Body of pancreas (tissue), 4 donors: ENCODE results near the gene KCNQ1OT1.

Source experiments
- POLR2A ChIP-seq, 3 donors: fragments of 450-650 bp; IDR thresholded peaks; one replicate each; pipeline ENCODE4 v1.6.1; 2016; ENCODE audit warnings: antibody characterized with exemption in 3 of 3, mild to moderate bottlenecking in 2 of 3
- TF ChIP-seq, protein P1 (sequence below), 7 experiments: fragments of 450-650 bp in 4 of 7; fragments of 200-600 bp in 3 of 7; sonication (generic) in 3 of 7; IDR thresholded peaks; one replicate each; pipeline ENCODE4 v1.5.1; 2016 to 2019; ENCODE audit warnings: antibody characterized with exemption in 7 of 7

DNA sequence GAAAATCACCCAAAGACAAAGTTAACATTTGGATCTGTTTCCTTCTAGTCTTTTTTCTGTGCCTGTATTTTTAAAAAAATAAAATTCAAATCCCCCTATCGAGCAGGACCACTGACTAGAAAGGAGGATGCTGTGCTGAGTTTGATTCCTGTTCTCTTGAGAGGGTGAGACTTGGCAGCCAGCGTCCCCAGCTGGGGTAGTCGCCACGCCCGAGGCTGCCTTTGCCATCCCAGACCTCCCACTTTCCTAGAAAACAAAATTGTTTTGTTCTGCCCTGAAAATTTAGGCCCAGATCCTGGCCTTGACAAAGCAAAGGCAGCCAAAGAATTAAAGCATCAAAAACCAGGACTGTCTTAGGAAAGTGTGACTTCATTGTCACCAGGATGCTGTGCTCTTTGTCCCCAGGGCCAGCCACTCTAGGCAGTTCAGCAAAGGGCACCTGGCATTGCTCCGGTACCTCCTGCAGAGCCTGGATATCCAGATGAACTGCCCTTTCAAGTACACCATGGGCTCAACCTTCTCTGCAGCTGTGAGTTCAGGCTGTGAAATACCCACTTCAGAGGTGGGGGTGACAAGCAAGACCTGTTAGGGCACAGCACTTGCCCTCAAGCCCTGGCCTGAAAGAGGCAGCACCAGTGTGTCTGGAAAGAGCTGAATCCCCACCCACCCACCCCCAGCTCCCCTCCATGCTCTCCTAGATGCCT, 44.6 kb downstream of the KCNQ1OT1 start:
- TF ChIP-seq, protein P1, sequence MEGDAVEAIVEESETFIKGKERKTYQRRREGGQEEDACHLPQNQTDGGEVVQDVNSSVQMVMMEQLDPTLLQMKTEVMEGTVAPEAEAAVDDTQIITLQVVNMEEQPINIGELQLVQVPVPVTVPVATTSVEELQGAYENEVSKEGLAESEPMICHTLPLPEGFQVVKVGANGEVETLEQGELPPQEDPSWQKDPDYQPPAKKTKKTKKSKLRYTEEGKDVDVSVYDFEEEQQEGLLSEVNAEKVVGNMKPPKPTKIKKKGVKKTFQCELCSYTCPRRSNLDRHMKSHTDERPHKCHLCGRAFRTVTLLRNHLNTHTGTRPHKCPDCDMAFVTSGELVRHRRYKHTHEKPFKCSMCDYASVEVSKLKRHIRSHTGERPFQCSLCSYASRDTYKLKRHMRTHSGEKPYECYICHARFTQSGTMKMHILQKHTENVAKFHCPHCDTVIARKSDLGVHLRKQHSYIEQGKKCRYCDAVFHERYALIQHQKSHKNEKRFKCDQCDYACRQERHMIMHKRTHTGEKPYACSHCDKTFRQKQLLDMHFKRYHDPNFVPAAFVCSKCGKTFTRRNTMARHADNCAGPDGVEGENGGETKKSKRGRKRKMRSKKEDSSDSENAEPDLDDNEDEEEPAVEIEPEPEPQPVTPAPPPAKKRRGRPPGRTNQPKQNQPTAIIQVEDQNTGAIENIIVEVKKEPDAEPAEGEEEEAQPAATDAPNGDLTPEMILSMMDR (IDR thresholded peaks at IDR 0.05) = no peak
- TF ChIP-seq POLR2A (IDR thresholded peaks at IDR 0.05) = no peak
